T-helper 1 cell treated with Interleukin-12 subunit alpha and Interleukin-12 subunit beta and Interleukin-4 antibody, amounts not matched to agents 30 μg/mL and 1 μg/mL, for 36 hours (primary cell): ENCODE measurements around the gene KIRREL3.

Source experiments
- H3K27ac Mint-ChIP-seq: one replicate; pipeline ENCODE4 v1.8.0; 2021; ENCODE audit warnings: mild to moderate bottlenecking, mixed read lengths
- H3K27me3 Mint-ChIP-seq: one replicate; pipeline ENCODE4 v1.8.0; 2021; ENCODE audit warnings: low read depth, mixed read lengths
- H3K36me3 Mint-ChIP-seq: one replicate; pipeline ENCODE4 v1.8.0; 2021; ENCODE audit warnings: low read depth, mixed read lengths
- H3K4me1 Mint-ChIP-seq: one replicate; pipeline ENCODE4 v1.8.0; 2021; ENCODE audit warnings: low read depth, mixed read lengths
- H3K4me3 Mint-ChIP-seq: one replicate; pipeline ENCODE4 v1.8.0; 2021; ENCODE audit warnings: mild to moderate bottlenecking, moderate library complexity, mixed read lengths
- H3K9me3 Mint-ChIP-seq: one replicate; pipeline ENCODE4 v1.8.0; 2021; ENCODE audit warnings: mixed read lengths

Gene KIRREL3

GRCh38 chr11:126732981-126733380, 267.6 kb downstream of the KIRREL3 start:
- Mint-ChIP-seq H3K27ac (no peak overlapping the region), H3K4me3 (no peak overlapping the region), H3K4me1 (no peaks in the 10 kb centered on the region), H3K36me3 (no peaks in the 10 kb centered on the region), H3K9me3 (no peaks in the 10 kb centered on the region), H3K27me3 (no peaks in the 10 kb centered on the region)

GRCh38 chr11:126731576-126732142, 268.9 kb downstream of the KIRREL3 start:
- Mint-ChIP-seq H3K27me3 (no peaks in the 10 kb centered on the region), H3K36me3 (no peaks in the 10 kb centered on the region), H3K4me3 (no peak overlapping the region), H3K4me1 (no peaks in the 10 kb centered on the region), H3K27ac (no peak overlapping the region), H3K9me3 (no peaks in the 10 kb centered on the region)

- H3K4me1 Mint-ChIP-seq, result no peaks in the 10 kb centered on the region
- no peaks in the 10 kb centered on the region for H3K9me3 Mint-ChIP-seq
- H3K27ac Mint-ChIP-seq, result no peak overlapping the region
- H3K36me3 Mint-ChIP-seq, result no peaks in the 10 kb centered on the region
- no peak overlapping the region for H3K4me3 Mint-ChIP-seq
- H3K27me3 Mint-ChIP-seq, result no peaks in the 10 kb centered on the region
Measured at GRCh38 chr11:126727381-126727780, 273.2 kb downstream of the KIRREL3 start.

- Mint-ChIP-seq H3K9me3 (no peaks in the 10 kb centered on the region), H3K4me3 (no peak overlapping the region), H3K4me1 (no peaks in the 10 kb centered on the region), H3K27ac (no peak overlapping the region), H3K36me3 (no peaks in the 10 kb centered on the region), H3K27me3 (no peaks in the 10 kb centered on the region)
Measured at GRCh38 chr11:126725521-126725920, 275.0 kb downstream of the KIRREL3 start.

DNA sequence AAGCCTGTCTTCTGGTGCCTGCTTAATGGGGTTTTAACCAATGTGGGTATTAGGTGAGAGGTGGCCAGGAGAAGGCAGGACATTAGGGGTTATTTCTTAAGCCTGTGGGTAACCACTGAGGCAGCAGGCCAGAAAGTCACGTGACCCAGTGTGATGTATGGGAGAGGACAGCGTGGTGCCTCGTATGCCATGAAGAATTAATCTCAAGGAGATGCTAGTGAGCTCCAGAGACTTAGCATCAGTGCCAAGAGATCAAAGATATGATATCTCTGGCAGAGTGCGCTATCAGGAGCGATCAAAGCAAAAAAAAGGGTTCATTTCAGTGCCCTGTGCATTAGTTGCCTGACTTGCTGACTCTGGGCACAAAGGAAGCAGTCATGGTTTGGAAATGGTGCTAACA, 275.5 kb downstream of the KIRREL3 start:
- Mint-ChIP-seq H3K27ac (no peak overlapping the region), H3K4me3 (no peak overlapping the region), H3K9me3 (no peaks in the 10 kb centered on the region)

GRCh38 chr11:126723665-126724045, 276.9 kb downstream of the KIRREL3 start:
- no peaks in the 10 kb centered on the region for H3K27me3 Mint-ChIP-seq
- H3K36me3 Mint-ChIP-seq, result no peaks in the 10 kb centered on the region
- no peaks in the 10 kb centered on the region for H3K4me1 Mint-ChIP-seq
- no peaks in the 10 kb centered on the region for H3K9me3 Mint-ChIP-seq
- no peak overlapping the region for H3K4me3 Mint-ChIP-seq
- H3K27ac Mint-ChIP-seq, result no peak overlapping the region

More for the DNA sequence above, 275.5 kb downstream of the KIRREL3 start:
- H3K27me3 Mint-ChIP-seq, result no peaks in the 10 kb centered on the region
- H3K4me1 Mint-ChIP-seq, result no peaks in the 10 kb centered on the region
- no peaks in the 10 kb centered on the region for H3K36me3 Mint-ChIP-seq

GRCh38 chr11:126722956-126723664, 277.5 kb downstream of the KIRREL3 start:
- Mint-ChIP-seq H3K27me3 (no peaks in the 10 kb centered on the region), H3K36me3 (no peaks in the 10 kb centered on the region), H3K9me3 (no peaks in the 10 kb centered on the region), H3K4me3 (no peak overlapping the region), H3K27ac (no peak overlapping the region), H3K4me1 (no peaks in the 10 kb centered on the region)

- Mint-ChIP-seq H3K27me3 (no peaks in the 10 kb centered on the region), H3K36me3 (no peaks in the 10 kb centered on the region), H3K4me1 (no peaks in the 10 kb centered on the region), H3K4me3 (no peak overlapping the region), H3K9me3 (no peaks in the 10 kb centered on the region), H3K27ac (no peak overlapping the region)
Measured at GRCh38 chr11:126722006-126722736, 278.4 kb downstream of the KIRREL3 start.

- Mint-ChIP-seq H3K36me3 (no peaks in the 10 kb centered on the region), H3K4me3 (no peak overlapping the region), H3K27me3 (no peaks in the 10 kb centered on the region), H3K27ac (no peak overlapping the region), H3K4me1 (no peaks in the 10 kb centered on the region), H3K9me3 (no peaks in the 10 kb centered on the region)
Measured at GRCh38 chr11:126720539-126721235, 279.9 kb downstream of the KIRREL3 start.

GRCh38 chr11:126719740-126720139, 280.8 kb downstream of the KIRREL3 start:
- Mint-ChIP-seq H3K27ac (no peak overlapping the region), H3K4me3 (no peak overlapping the region), H3K36me3 (no peaks in the 10 kb centered on the region), H3K4me1 (no peaks in the 10 kb centered on the region), H3K27me3 (peaks cover 4% of the 10 kb centered on the region), H3K9me3 (no peaks in the 10 kb centered on the region)

DNA sequence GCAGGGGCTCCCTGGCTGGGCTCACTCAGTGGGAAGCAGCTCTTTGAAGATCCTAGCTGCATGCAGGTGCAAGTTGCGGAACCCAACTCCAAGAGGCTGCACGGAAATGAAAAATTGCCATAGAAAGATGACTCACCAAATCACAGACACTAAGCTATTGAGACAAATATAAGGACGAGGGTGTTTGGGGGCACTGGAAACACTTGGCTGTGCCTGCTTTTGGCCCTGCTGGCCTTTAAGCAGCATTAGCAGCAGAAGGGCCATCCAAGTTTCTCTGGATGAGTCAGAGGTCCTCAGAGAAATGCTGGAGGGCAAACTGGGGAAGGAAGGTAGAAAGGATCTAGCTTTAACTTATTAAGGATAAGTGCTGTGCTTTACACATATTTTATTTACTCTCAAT, 282.3 kb downstream of the KIRREL3 start:
- no peaks in the 10 kb centered on the region for H3K36me3 Mint-ChIP-seq
- H3K4me1 Mint-ChIP-seq, result no peaks in the 10 kb centered on the region
- H3K4me3 Mint-ChIP-seq, result no peak overlapping the region
- H3K27ac Mint-ChIP-seq, result no peak overlapping the region
- H3K27me3 Mint-ChIP-seq, result peaks cover 4% of the 10 kb centered on the region
- H3K9me3 Mint-ChIP-seq, result no peaks in the 10 kb centered on the region

GRCh38 chr11:126716456-126717083, 284.0 kb downstream of the KIRREL3 start:
- Mint-ChIP-seq H3K27me3 (peaks cover 8% of the 10 kb centered on the region), H3K9me3 (no peaks in the 10 kb centered on the region), H3K4me1 (no peaks in the 10 kb centered on the region), H3K36me3 (no peaks in the 10 kb centered on the region), H3K4me3 (no peak overlapping the region), H3K27ac (no peak overlapping the region)

- no peak overlapping the region for H3K4me3 Mint-ChIP-seq
- H3K4me1 Mint-ChIP-seq, result no peaks in the 10 kb centered on the region
- H3K27me3 Mint-ChIP-seq, result peaks cover 20% of the 10 kb centered on the region
- H3K36me3 Mint-ChIP-seq, result no peaks in the 10 kb centered on the region
- H3K9me3 Mint-ChIP-seq, result no peaks in the 10 kb centered on the region
- peak overlapping the region; percentile 5 for H3K27ac Mint-ChIP-seq
Measured at GRCh38 chr11:126713806-126714205, 286.8 kb downstream of the KIRREL3 start.

GRCh38 chr11:126711977-126712625, 288.5 kb downstream of the KIRREL3 start:
- Mint-ChIP-seq H3K27me3 (peaks cover 20% of the 10 kb centered on the region), H3K4me1 (no peaks in the 10 kb centered on the region), H3K9me3 (no peaks in the 10 kb centered on the region), H3K4me3 (no peak overlapping the region), H3K36me3 (no peaks in the 10 kb centered on the region), H3K27ac (no peak overlapping the region)
